Subcutaneous adipose tissue (tissue), 4 donors: ENCODE results near the gene RAD21L1. TPM values are rescaled to one million over a fixed set of nuclear protein-coding genes. Genes with fewer than 3 reads are reported as not detected.

Experiments
- CTCF ChIP-seq: fragments of 450-650 bp; IDR thresholded peaks from one replicate; pipeline ENCODE4 v1.5.1; 2016; ENCODE audit warnings: low read depth, mild to moderate bottlenecking, control low read depth, antibody characterized with exemption, moderate library complexity
- total RNA-seq, 4 donors: library from RNA; depleted of rRNA; stranded (reverse); fragments of >200 nt; gene quantifications; one replicate each; pipeline ENCODE4 v1.1.0, GENCODE V29; 2016

Gene RAD21L1
- total RNA-seq, 4 donors from 2014 or later: not detected

- TF ChIP-seq CTCF: no peak
Observed at GRCh38 chr20:1214838-1215261, 11.0 kb upstream of the RAD21L1 start.

GRCh38 chr20:1215386-1216170, 10.3 kb upstream of the RAD21L1 start:
- TF ChIP-seq CTCF: no peak

- TF ChIP-seq CTCF: no peak
Observed at GRCh38 chr20:1224205-1224890, 1.5 kb upstream of the RAD21L1 start.

GRCh38 chr20:1225263-1225782, 521 bp upstream of the RAD21L1 start:
- TF ChIP-seq CTCF: no peak

- TF ChIP-seq CTCF: no peak
Observed at GRCh38 chr20:1229541-1229940, 3.7 kb downstream of the RAD21L1 start.

GRCh38 chr20:1232286-1233111, 6.7 kb downstream of the RAD21L1 start:
- TF ChIP-seq CTCF: no peak
